DND-41 (cell line): Measurements from ENCODE around the gene GSC2.

Experiments
- ATAC-seq: fragments of 200-7000 bp; cut with Tn5 transposase; 3 replicates; pipeline ENCODE4 v1.9.1; 2021; ENCODE audit warnings: low read depth; ENCODE audit not compliant: insufficient read depth
- DNase-seq: peaks from one replicate; pipeline ENCODE4 v3.0.0-alpha.2; 2020
- H2AFZ ChIP-seq: 2 replicates; pipeline ENCODE4 v1.6.0; 2012; ENCODE audit warnings: low read depth, low read length
- H3K27ac ChIP-seq: 2 replicates; pipeline ENCODE4 v1.5.1; 2012; ENCODE audit warnings: low read length, inconsistent platforms
- H3K27me3 ChIP-seq: fragments of 200-600 bp; sonication (generic); 2 replicates; pipeline ENCODE4 v1.6.0; 2012; ENCODE audit warnings: low read length, mild to moderate bottlenecking, inconsistent platforms; ENCODE audit not compliant: insufficient read depth, poor library complexity
- H3K36me3 ChIP-seq: 2 replicates; pipeline ENCODE4 v1.5.1; 2012; ENCODE audit warnings: low read length, inconsistent platforms; ENCODE audit not compliant: insufficient read depth
- H3K4me1 ChIP-seq: 2 replicates; pipeline ENCODE4 v1.5.1; 2012; ENCODE audit warnings: mild to moderate bottlenecking, low read length; ENCODE audit not compliant: insufficient read depth
- H3K4me2 ChIP-seq: 2 replicates; pipeline ENCODE4 v1.6.0; 2012; ENCODE audit warnings: mild to moderate bottlenecking, moderate library complexity, low read length, inconsistent platforms; ENCODE audit not compliant: insufficient read depth
- H3K4me3 ChIP-seq, 2 experiments: fragments of 200-600 bp in 1 of 2; shearing (Covaris generic) in 1 of 2; 2 replicates each; pipeline ENCODE4 v1.5.1; 2012 to 2016; ENCODE audit warnings: inconsistent platforms in 2 of 2, low read length in 2 of 2, mild to moderate bottlenecking in 2 of 2, low read depth in 1 of 2, moderate library complexity in 1 of 2
- H3K79me2 ChIP-seq: 2 replicates; pipeline ENCODE4 v1.6.0; 2012; ENCODE audit warnings: low read length, inconsistent platforms; ENCODE audit not compliant: insufficient read depth
- H3K9ac ChIP-seq: 2 replicates; pipeline ENCODE4 v1.6.0; 2012; ENCODE audit warnings: low read depth, mild to moderate bottlenecking, inconsistent platforms, low read length, moderate library complexity
- H3K9me3 ChIP-seq: 2 replicates; pipeline ENCODE4 v1.5.1; 2012; ENCODE audit warnings: low read length, moderate library complexity, mild to moderate bottlenecking, inconsistent platforms; ENCODE audit not compliant: insufficient read depth, severe bottlenecking
- H4K20me1 ChIP-seq: 2 replicates; pipeline ENCODE4 v1.6.0; 2012; ENCODE audit warnings: low read length; ENCODE audit not compliant: insufficient read depth
- EZH2 ChIP-seq: IDR thresholded peaks from 3 replicates; pipeline ENCODE4 v1.6.1; 2012; ENCODE audit warnings: borderline replicate concordance, low read depth, mild to moderate bottlenecking, moderate library complexity, low read length, inconsistent platforms; ENCODE audit not compliant: severe bottlenecking
- TF ChIP-seq, protein P1 (sequence below): IDR thresholded peaks from 2 replicates; pipeline ENCODE4 v1.5.1; 2012; ENCODE audit warnings: borderline replicate concordance, low read length, moderate library complexity, mild to moderate bottlenecking; ENCODE audit not compliant: poor library complexity, severe bottlenecking; ENCODE audit errors: extremely low read depth

GSC2 gene

GRCh38 chr22:19183216-19183615 is 33.1 kb upstream of the GSC2 start:
- H3K4me2 ChIP-seq = no peak overlapping the region
- H3K4me1 ChIP-seq = peaks cover 12% of the 10 kb centered on the region
- TF ChIP-seq EZH2 = no peak

DNA sequence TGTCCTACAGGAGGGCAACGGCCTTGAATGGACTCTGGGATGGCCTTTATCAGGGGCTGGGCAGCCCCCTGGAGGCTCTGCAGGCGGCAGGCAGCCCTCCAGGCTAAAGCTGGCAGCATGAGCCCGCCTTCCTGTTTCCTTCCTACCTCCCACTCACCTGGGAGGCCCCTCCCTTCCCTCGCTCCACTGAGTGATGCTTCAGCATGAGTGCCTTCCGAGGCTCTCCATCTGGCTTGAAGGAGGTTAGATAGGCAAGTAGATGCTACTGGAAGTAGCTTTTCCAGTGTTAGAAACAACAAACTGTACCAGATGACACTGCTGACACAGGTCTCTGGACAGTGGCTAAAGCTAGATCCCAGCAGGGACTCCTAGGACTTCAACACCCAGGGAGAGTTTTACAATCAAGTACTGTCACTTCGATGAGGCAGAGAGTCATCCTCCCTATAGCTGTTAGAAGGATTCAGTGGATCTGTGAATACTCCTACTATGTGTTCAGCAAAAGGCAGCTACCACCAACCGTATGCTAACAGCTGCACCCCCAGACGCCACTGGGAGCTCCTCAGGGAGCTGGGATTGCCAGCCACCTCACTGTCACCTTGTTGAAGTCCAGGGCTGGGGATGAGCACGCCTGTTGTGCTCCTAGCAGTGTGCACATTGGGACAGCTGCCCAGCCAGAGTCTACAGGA is 32.5 kb upstream of the GSC2 start:
- ATAC-seq = no peak

More at GRCh38 chr22:19183216-19183615, 33.1 kb upstream of the GSC2 start:
- no peak overlapping the region for H3K27ac ChIP-seq
- DNase-seq (no peak), ATAC-seq (no peak)
- H4K20me1 ChIP-seq = peaks cover 11% of the 10 kb centered on the region; the same call in 1 of the 2 replicates
- no peak overlapping the region for H2AFZ ChIP-seq
- no peak overlapping the region for H3K4me3 ChIP-seq
- no peaks in the 10 kb centered on the region for H3K27me3 ChIP-seq
- no peak overlapping the region for H3K9ac ChIP-seq
- peaks cover 2% of the 10 kb centered on the region for H3K79me2 ChIP-seq
- 0 out of 2 replicates have a peak, but pooled peaks cover 2% of the 10 kb centered on the region for H3K36me3 ChIP-seq
- H3K9me3 ChIP-seq = no peaks in the 10 kb centered on the region

GRCh38 chr22:19181786-19182471 is 31.8 kb upstream of the GSC2 start:
- no peak overlapping the region for H2AFZ ChIP-seq
- H4K20me1 ChIP-seq = peaks cover 20% of the 10 kb centered on the region
- H3K36me3 ChIP-seq = peaks cover 3% of the 10 kb centered on the region
- no peaks in the 10 kb centered on the region for H3K9me3 ChIP-seq
- DNase-seq (no peak), ATAC-seq (no peak)
- no peak overlapping the region for H3K9ac ChIP-seq
- H3K79me2 ChIP-seq = peaks cover 15% of the 10 kb centered on the region
- H3K27me3 ChIP-seq = no peaks in the 10 kb centered on the region
- H3K27ac ChIP-seq = no peak overlapping the region
- no peak overlapping the region for H3K4me2 ChIP-seq
- TF ChIP-seq EZH2 = no peak
- TF ChIP-seq, protein P1, sequence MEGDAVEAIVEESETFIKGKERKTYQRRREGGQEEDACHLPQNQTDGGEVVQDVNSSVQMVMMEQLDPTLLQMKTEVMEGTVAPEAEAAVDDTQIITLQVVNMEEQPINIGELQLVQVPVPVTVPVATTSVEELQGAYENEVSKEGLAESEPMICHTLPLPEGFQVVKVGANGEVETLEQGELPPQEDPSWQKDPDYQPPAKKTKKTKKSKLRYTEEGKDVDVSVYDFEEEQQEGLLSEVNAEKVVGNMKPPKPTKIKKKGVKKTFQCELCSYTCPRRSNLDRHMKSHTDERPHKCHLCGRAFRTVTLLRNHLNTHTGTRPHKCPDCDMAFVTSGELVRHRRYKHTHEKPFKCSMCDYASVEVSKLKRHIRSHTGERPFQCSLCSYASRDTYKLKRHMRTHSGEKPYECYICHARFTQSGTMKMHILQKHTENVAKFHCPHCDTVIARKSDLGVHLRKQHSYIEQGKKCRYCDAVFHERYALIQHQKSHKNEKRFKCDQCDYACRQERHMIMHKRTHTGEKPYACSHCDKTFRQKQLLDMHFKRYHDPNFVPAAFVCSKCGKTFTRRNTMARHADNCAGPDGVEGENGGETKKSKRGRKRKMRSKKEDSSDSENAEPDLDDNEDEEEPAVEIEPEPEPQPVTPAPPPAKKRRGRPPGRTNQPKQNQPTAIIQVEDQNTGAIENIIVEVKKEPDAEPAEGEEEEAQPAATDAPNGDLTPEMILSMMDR = no peak
- peaks cover 22% of the 10 kb centered on the region for H3K4me1 ChIP-seq
- H3K4me3 ChIP-seq = no peak overlapping the region

More for the DNA sequence above, 32.5 kb upstream of the GSC2 start:
- Histone ChIP-seq H3K9ac (no peak overlapping the region), H3K4me2 (no peak overlapping the region), H3K27me3 (no peaks in the 10 kb centered on the region), H3K4me1 (peaks cover 15% of the 10 kb centered on the region), H3K4me3 (no peak overlapping the region), H3K36me3 (no peaks in the 10 kb centered on the region; the same call in 1 of the 2 replicates), H4K20me1 (peaks cover 13% of the 10 kb centered on the region), H3K79me2 (peaks cover 8% of the 10 kb centered on the region), H2AFZ (no peak overlapping the region), H3K9me3 (no peaks in the 10 kb centered on the region), H3K27ac (no peak overlapping the region)
- no peak for DNase-seq
- TF ChIP-seq, protein P1 = no peak
- no peak for TF ChIP-seq EZH2
